Mucosa of rectum (tissue), 2 donors: Measurements from ENCODE around the gene KAT7.

Experiments used
- H3K27ac ChIP-seq, 2 donors: one replicate each; pipeline ENCODE4 v1.7.0; 2013; ENCODE audit warnings: inconsistent platforms in 2 of 2, low read depth in 2 of 2, low read length in 2 of 2
- H3K27me3 ChIP-seq, 2 donors: one replicate each; pipeline ENCODE4 v1.7.0; 2013; ENCODE audit warnings: low read length in 2 of 2; ENCODE audit not compliant: control insufficient read depth in 2 of 2, insufficient read depth in 2 of 2
- H3K36me3 ChIP-seq, 2 donors: one replicate each; pipeline ENCODE4 v1.7.0; 2013; ENCODE audit warnings: low read length in 2 of 2; ENCODE audit not compliant: control insufficient read depth in 2 of 2, insufficient read depth in 2 of 2
- H3K4me1 ChIP-seq, 2 donors: one replicate each; pipeline ENCODE4 v1.7.0; 2013; ENCODE audit warnings: low read length in 2 of 2, mild to moderate bottlenecking in 1 of 2; ENCODE audit not compliant: control insufficient read depth in 2 of 2, insufficient read depth in 2 of 2
- H3K4me3 ChIP-seq, 2 donors: one replicate each; pipeline ENCODE4 v1.7.0; 2013; ENCODE audit warnings: low read length in 2 of 2
- H3K9ac ChIP-seq, 2 donors: one replicate each; pipeline ENCODE4 v1.7.0; 2013; ENCODE audit warnings: low read length in 2 of 2, low read depth in 1 of 2, mild to moderate bottlenecking in 1 of 2
- H3K9me3 ChIP-seq, 2 donors: one replicate each; pipeline ENCODE4 v1.7.0; 2013; ENCODE audit warnings: low read length in 2 of 2; ENCODE audit not compliant: control insufficient read depth in 2 of 2
- donor health status: healthy.
- donor health status: Normal muscosa, but diverticular disease.

The KAT7 gene

DNA sequence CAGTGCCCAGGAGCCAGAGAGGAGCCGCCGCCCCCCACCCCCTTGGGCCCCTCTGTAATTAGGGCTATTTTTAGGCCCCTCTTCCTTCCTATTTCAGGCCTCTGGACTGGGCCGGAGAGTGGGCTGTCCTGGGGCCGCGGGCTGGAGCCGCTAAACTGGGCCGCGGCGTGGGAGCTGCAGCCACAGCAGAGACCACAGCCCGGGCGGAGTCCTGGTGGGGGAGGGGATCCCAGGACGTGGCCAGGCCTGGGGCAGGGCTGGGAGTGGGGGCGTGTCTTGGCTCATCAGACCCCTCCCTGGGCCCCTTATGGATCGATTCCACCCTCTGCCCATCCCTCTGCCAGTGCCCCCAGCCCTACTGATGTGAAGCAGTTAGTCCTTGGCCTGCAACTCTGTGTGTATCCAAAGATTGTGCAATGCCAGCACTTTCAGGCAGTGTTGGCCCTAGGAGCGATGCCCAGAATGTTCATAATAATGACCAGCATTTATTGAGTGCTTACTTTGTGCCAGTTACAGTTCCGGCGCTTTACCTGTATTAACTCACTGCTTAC, 74.4 kb downstream of the KAT7 start:
- no peak overlapping the region for H3K27ac ChIP-seq
- H3K4me1 ChIP-seq, result peaks cover 0 to 4% of the 10 kb centered on the region in 2 donors
- no peaks in the 10 kb centered on the region for H3K36me3 ChIP-seq
- H3K9me3 ChIP-seq, result no peaks in the 10 kb centered on the region
- peaks cover 0 to 3% of the 10 kb centered on the region in 2 donors for H3K27me3 ChIP-seq
- no peak overlapping the region for H3K9ac ChIP-seq
- no peak overlapping the region for H3K4me3 ChIP-seq

- Histone ChIP-seq H3K36me3 (no peaks in the 10 kb centered on the region), H3K9me3 (no peaks in the 10 kb centered on the region), H3K4me3 (no peak overlapping the region), H3K4me1 (peaks cover 0 to 4% of the 10 kb centered on the region in 2 donors), H3K27ac (no peak overlapping the region), H3K9ac (no peak overlapping the region), H3K27me3 (peaks cover 2 to 3% of the 10 kb centered on the region in 2 donors)
Measured at GRCh38 chr17:49866019-49866380, 77.5 kb downstream of the KAT7 start.

DNA sequence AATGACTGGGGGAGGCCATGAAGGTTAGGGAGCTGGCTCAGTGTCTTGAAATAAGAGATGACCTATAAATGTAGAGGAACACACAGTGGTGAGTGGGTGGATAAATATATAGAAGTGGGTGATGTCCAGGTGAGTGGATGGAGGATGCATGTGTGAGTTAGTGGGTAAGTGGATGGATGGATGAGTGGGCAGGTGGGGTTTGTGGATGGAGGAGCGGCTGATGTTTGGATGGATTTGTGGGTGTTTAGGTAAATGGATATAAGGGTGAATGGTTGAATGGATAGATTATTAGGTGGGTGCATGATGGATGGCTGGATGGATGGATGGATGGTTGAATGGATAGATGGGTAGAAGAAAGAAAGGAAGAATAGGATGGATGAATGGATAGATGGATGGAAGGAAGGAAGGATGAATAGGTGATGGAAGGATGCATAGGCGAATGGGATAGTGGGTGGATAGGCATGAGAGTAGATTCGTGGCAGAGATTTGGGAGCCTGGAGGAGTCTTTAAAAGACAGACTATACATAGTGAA, 78.5 kb downstream of the KAT7 start:
- Histone ChIP-seq H3K4me3 (no peak overlapping the region), H3K36me3 (no peaks in the 10 kb centered on the region), H3K27ac (no peak overlapping the region), H3K9me3 (no peaks in the 10 kb centered on the region), H3K27me3 (peaks cover 2 to 3% of the 10 kb centered on the region in 2 donors), H3K4me1 (no peaks in the 10 kb centered on the region), H3K9ac (no peak overlapping the region)

- H3K27me3 ChIP-seq, result peaks cover 2 to 3% of the 10 kb centered on the region in 2 donors
- H3K27ac ChIP-seq, result no peak overlapping the region
- H3K36me3 ChIP-seq, result no peaks in the 10 kb centered on the region
- H3K9me3 ChIP-seq, result no peaks in the 10 kb centered on the region
- no peak overlapping the region for H3K9ac ChIP-seq
- H3K4me1 ChIP-seq, result no peaks in the 10 kb centered on the region
- no peak overlapping the region for H3K4me3 ChIP-seq
Measured at GRCh38 chr17:49869038-49869374, 80.5 kb downstream of the KAT7 start.

DNA sequence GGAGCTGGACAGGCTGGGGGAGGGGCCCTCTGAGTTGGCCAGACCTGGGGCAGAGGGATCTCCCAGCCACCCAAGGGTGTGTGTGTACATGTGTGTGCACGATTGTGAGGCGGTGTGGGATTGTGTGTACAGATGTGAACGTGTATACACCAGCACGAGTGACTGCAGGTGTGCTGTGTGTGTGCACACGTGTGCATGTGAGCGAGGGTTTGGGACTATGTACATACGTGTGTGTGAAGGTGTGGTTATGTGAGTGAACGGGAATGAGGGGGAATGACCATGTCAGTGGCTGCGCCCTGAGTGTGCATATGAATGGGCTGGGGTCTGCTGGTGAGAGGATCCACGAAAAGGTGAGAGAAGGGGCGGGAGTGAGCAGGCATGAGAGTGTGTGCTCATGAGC, 81.8 kb downstream of the KAT7 start:
- no peaks in the 10 kb centered on the region for H3K4me1 ChIP-seq
- peaks cover 3 to 6% of the 10 kb centered on the region in 2 donors for H3K27me3 ChIP-seq
- H3K36me3 ChIP-seq, result no peaks in the 10 kb centered on the region
- H3K27ac ChIP-seq, result no peak overlapping the region
- no peak overlapping the region for H3K4me3 ChIP-seq
- no peaks in the 10 kb centered on the region for H3K9me3 ChIP-seq
- no peak overlapping the region for H3K9ac ChIP-seq

DNA sequence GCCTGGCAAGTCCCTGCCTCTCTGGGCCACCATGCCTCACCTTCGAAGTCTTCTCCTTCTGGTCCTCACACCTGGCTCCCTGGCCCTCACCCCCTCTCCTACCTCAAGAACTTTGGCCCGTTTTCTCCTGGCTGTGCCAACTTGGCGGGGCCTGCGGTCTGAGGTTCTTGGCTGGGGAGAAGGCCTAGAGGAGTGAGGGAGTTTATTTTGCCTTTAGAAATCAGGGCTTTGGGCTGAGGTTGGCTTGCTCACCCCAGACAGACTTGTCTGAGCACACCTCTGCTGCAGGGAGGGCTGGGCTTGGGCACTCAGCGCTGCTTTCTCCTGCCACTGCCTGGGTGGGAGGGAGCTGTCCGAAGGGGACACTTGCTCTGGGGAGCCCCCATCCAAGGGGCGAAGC, 82.7 kb downstream of the KAT7 start:
- no peak overlapping the region for H3K4me3 ChIP-seq
- H3K4me1 ChIP-seq, result no peaks in the 10 kb centered on the region
- no peak overlapping the region for H3K9ac ChIP-seq
- H3K27me3 ChIP-seq, result peaks cover 6% of the 10 kb centered on the region in 2 donors
- H3K27ac ChIP-seq, result no peak overlapping the region
- H3K9me3 ChIP-seq, result no peaks in the 10 kb centered on the region
- H3K36me3 ChIP-seq, result no peaks in the 10 kb centered on the region

DNA sequence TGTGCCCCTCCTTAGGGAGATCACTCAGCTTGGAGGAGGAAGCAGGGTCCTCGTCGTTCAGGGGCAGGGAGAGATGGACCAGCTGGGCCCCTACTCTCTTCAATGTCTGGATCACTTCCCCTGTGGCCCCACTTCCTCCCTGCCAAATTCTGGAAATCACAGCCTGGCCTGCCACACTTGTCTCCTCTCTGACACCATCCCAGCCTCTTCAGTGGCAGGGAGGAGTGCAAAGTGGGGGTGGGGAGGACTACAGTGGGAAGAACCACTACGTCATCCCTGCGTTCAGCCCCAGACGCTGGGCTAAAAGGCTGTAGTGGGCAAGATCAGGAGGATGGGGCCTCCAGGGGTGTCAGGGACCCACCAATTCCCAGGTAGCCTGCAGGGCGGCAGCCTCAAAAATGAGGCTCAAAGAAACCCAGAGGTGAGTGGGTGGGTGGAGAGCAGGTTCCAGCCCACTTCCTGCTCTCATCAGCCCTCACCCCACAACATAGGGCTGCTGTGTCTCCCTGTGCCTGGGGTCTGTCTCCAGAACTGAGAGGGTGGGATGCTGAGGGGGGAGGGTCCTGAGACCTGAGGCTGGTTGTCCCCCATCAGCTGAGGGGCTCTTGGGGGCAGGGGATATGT, 84.4 kb downstream of the KAT7 start:
- no peak overlapping the region for H3K27ac ChIP-seq
- no peaks in the 10 kb centered on the region for H3K9me3 ChIP-seq
- H3K27me3 ChIP-seq, result peaks cover 3 to 14% of the 10 kb centered on the region in 2 donors
- H3K4me1 ChIP-seq, result no peaks in the 10 kb centered on the region
- no peak overlapping the region for H3K9ac ChIP-seq
- H3K36me3 ChIP-seq, result no peaks in the 10 kb centered on the region
- no peak overlapping the region for H3K4me3 ChIP-seq

GRCh38 chr17:49873466-49873865, 85.0 kb downstream of the KAT7 start:
- no peaks in the 10 kb centered on the region for H3K36me3 ChIP-seq
- no peak overlapping the region for H3K9ac ChIP-seq
- no peak overlapping the region for H3K4me3 ChIP-seq
- H3K27ac ChIP-seq, result no peak overlapping the region
- H3K4me1 ChIP-seq, result no peaks in the 10 kb centered on the region
- peaks cover 3 to 14% of the 10 kb centered on the region in 2 donors for H3K27me3 ChIP-seq
- no peaks in the 10 kb centered on the region for H3K9me3 ChIP-seq

GRCh38 chr17:49873926-49874325, 85.4 kb downstream of the KAT7 start:
- no peaks in the 10 kb centered on the region for H3K36me3 ChIP-seq
- peaks cover 3 to 14% of the 10 kb centered on the region in 2 donors for H3K27me3 ChIP-seq
- H3K4me3 ChIP-seq, result no peak overlapping the region
- H3K9ac ChIP-seq, result no peak overlapping the region
- no peak overlapping the region for H3K27ac ChIP-seq
- H3K4me1 ChIP-seq, result no peaks in the 10 kb centered on the region
- H3K9me3 ChIP-seq, result no peaks in the 10 kb centered on the region

DNA sequence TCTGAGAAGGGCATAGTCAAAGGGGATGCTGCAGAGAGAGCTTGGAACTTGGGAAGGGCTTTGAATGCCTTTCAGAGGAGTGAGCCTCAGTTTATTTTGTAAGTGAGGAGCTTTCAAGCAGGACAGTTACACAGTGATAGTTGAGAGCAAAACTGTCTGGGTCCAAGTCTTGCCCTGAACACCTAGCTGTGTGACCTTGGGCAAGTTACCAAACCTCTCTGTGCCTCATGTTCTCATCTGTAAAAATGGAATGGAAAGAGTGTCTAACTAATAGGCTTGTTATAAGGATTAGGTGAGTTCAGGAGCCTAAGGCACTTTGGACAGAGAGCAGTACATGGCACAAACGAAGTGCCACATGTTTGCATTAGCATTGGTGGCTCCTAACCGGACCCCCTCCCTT, 86.4 kb downstream of the KAT7 start:
- Histone ChIP-seq H3K27ac (no peak overlapping the region), H3K9me3 (no peaks in the 10 kb centered on the region), H3K4me3 (no peak overlapping the region), H3K27me3 (peaks cover 5 to 23% of the 10 kb centered on the region in 2 donors), H3K4me1 (no peaks in the 10 kb centered on the region), H3K36me3 (no peaks in the 10 kb centered on the region), H3K9ac (no peak overlapping the region)
